ENCODE measurements around the gene KLK11.

- TF ChIP-seq EZH2 (IDR thresholded peaks at IDR 0.05) (no peak), CTCF (IDR thresholded peaks at IDR 0.05) (no peak), EZH2phosphoT487 (IDR thresholded peaks at IDR 0.05) (no peak)
These were observed 435 bp downstream of the KLK11 start for GRCh38 chr19:51025809-51026553.
